Measurements from ENCODE around the gene METTL1. TPM values are rescaled to one million over a fixed set of nuclear protein-coding genes. Genes with fewer than 3 reads are reported as not detected.

METTL1 gene
- total and polyA plus RNA-seq, 9 of the 15 experiments (the other 6 are each of a cell fraction or from before 2014, with no cell fraction given), result 12.6 to 65.9 (median 39.2) TPM

DNA sequence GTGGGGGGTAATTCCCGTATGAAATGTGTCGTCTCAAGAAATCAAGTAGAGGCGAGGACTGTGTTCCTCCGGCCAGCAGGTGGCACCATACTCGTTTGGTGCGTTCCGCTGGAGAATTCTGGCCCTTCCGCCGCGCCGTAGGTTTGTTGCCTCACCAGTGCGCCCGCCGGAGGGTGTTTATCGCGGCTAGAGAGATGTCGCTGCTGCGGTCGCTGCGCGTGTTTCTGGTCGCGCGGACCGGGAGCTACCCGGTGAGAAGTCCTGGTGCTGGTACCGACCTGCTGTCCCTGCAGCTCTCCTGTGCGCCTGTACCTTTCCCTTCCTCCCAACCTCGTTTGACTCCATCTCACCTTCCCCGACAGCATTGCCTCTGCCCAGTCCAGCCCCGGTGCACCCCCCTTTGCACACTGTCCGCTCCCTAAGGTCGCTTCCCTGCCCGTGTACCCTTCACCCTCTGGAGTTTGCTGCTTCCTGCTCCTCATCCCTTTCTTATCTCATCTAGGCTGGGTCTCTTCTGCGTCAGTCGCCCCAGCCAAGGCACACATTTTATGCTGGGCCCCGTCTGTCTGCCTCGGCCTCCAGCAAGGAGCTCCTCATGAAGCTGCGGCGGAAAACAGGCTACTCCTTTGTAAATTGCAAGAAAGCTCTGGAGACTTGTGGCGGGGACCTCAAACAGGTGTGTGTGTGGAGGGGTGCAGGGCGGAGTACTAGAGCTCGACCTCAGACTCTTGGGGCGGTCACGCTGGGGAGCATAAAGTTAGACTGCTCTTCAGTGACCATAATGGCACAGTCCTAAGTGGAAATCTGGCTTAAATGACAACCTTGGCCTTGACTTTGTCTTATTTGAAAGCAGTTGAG, 10.9 kb upstream of the METTL1 start, which contains the start of gene TSFM (continued):
- TF ChIP-seq TGIF2 (CRISPR knock-in tag; IDR thresholded peaks at IDR 0.05) (0 out of 2 replicates have a peak, but pooled peaks have one; percentile 60), FOXK2 (conservative IDR thresholded peaks at IDR 0.05 in 1 of 2, IDR thresholded peaks at IDR 0.05 in 1 of 2; ENCODE audit: low read depth in 2 of 2) (peak; percentile 97 to 99), CREB1 (IDR thresholded peaks at IDR 0.05) (peak; percentile 94), CREB1 (CRISPR knock-in tag; IDR thresholded peaks at IDR 0.05) (peak; percentile 88), ILF3 (IDR thresholded peaks at IDR 0.05; ENCODE audit: borderline replicate concordance) (no peak), POLR2AphosphoS5 (IDR thresholded peaks at IDR 0.05; ENCODE audit: control insufficient read depth, insufficient read depth, low read depth, low read length) (peak; percentile 89), STAT5B (CRISPR knock-in tag; IDR thresholded peaks at IDR 0.05) (no peak), DACH1 (IDR thresholded peaks at IDR 0.05; ENCODE audit: partially characterized antibody) (no peak), ATF1 (CRISPR knock-in tag; IDR thresholded peaks at IDR 0.05) (peak; percentile 59), ATF1 (tag; IDR thresholded peaks at IDR 0.05) (peak; percentile 95), KLF1 (tag; IDR thresholded peaks at IDR 0.05) (no peak), POLR2G (IDR thresholded peaks at IDR 0.05; ENCODE audit: low read depth, low read length) (peak; percentile 96), PCBP2 (IDR thresholded peaks at IDR 0.05; ENCODE audit: low read depth, low read length, poor library complexity, severe bottlenecking) (no peak)
- TF ChIP-seq, protein P1, sequence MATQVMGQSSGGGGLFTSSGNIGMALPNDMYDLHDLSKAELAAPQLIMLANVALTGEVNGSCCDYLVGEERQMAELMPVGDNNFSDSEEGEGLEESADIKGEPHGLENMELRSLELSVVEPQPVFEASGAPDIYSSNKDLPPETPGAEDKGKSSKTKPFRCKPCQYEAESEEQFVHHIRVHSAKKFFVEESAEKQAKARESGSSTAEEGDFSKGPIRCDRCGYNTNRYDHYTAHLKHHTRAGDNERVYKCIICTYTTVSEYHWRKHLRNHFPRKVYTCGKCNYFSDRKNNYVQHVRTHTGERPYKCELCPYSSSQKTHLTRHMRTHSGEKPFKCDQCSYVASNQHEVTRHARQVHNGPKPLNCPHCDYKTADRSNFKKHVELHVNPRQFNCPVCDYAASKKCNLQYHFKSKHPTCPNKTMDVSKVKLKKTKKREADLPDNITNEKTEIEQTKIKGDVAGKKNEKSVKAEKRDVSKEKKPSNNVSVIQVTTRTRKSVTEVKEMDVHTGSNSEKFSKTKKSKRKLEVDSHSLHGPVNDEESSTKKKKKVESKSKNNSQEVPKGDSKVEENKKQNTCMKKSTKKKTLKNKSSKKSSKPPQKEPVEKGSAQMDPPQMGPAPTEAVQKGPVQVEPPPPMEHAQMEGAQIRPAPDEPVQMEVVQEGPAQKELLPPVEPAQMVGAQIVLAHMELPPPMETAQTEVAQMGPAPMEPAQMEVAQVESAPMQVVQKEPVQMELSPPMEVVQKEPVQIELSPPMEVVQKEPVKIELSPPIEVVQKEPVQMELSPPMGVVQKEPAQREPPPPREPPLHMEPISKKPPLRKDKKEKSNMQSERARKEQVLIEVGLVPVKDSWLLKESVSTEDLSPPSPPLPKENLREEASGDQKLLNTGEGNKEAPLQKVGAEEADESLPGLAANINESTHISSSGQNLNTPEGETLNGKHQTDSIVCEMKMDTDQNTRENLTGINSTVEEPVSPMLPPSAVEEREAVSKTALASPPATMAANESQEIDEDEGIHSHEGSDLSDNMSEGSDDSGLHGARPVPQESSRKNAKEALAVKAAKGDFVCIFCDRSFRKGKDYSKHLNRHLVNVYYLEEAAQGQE (IDR thresholded peaks at IDR 0.05; ENCODE audit: borderline replicate concordance), result peak; percentile 56; the same call in 1 of the 2 replicates
- TF ChIP-seq, protein P1 (CRISPR knock-in tag; IDR thresholded peaks at IDR 0.05; ENCODE audit: low read depth), result peak; percentile 54; the same call in 1 of the 2 replicates
- TF ChIP-seq, protein P2, sequence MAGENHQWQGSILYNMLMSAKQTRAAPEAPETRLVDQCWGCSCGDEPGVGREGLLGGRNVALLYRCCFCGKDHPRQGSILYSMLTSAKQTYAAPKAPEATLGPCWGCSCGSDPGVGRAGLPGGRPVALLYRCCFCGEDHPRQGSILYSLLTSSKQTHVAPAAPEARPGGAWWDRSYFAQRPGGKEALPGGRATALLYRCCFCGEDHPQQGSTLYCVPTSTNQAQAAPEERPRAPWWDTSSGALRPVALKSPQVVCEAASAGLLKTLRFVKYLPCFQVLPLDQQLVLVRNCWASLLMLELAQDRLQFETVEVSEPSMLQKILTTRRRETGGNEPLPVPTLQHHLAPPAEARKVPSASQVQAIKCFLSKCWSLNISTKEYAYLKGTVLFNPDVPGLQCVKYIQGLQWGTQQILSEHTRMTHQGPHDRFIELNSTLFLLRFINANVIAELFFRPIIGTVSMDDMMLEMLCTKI (IDR thresholded peaks at IDR 0.05; ENCODE audit: partially characterized antibody), result no peak
- TF ChIP-seq, protein P3, sequence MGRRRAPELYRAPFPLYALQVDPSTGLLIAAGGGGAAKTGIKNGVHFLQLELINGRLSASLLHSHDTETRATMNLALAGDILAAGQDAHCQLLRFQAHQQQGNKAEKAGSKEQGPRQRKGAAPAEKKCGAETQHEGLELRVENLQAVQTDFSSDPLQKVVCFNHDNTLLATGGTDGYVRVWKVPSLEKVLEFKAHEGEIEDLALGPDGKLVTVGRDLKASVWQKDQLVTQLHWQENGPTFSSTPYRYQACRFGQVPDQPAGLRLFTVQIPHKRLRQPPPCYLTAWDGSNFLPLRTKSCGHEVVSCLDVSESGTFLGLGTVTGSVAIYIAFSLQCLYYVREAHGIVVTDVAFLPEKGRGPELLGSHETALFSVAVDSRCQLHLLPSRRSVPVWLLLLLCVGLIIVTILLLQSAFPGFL (CRISPR knock-in tag; IDR thresholded peaks at IDR 0.05), result no peak

All from K562 (cell line).